Umbilical cord (tissue), 2 donors: ENCODE measurements around the gene SVOPL. TPM values are rescaled to one million over a fixed set of nuclear protein-coding genes. Genes with fewer than 3 reads are reported as not detected.

Source experiments
- DNase-seq: peaks from one replicate; pipeline ENCODE4 v3.0.0-alpha.2; 2015; ENCODE audit warnings: low spot score
- total RNA-seq: library from RNA; depleted of rRNA; stranded (reverse); fragments of >200 nt; gene quantifications from one replicate; pipeline ENCODE4 v1.2.3, GENCODE V29; 2014; ENCODE audit warnings: low replicate concordance; ENCODE audit not compliant: insufficient read depth

The SVOPL gene
- total RNA-seq, 1 donor from 2014 or later = 2.4 TPM

- peak; percentile 79 for DNase-seq
Observed at GRCh38 chr7:138661069-138661635, 40.0 kb downstream of the SVOPL start.

GRCh38 chr7:138658889-138659288 is 42.3 kb downstream of the SVOPL start:
- no peak for DNase-seq

GRCh38 chr7:138657854-138658386 is 43.2 kb downstream of the SVOPL start:
- no peak for DNase-seq

- no peak for DNase-seq
Observed at GRCh38 chr7:138656952-138657351, 44.2 kb downstream of the SVOPL start.

- no peak for DNase-seq
Observed at GRCh38 chr7:138654616-138655015, 46.5 kb downstream of the SVOPL start.

- DNase-seq = no peak
Observed at GRCh38 chr7:138649506-138649905, 51.7 kb downstream of the SVOPL start.

- no peak for DNase-seq
Observed at GRCh38 chr7:138645284-138645683, 55.9 kb downstream of the SVOPL start.

- DNase-seq = no peak
Observed at GRCh38 chr7:138632826-138633602, 68.1 kb downstream of the SVOPL start.

GRCh38 chr7:138632384-138632783 is 68.8 kb downstream of the SVOPL start:
- DNase-seq = no peak

- DNase-seq = no peak
Observed at GRCh38 chr7:138630059-138630610, 71.0 kb downstream of the SVOPL start.

- no peak for DNase-seq
Observed at GRCh38 chr7:138627361-138627760, 73.8 kb downstream of the SVOPL start.

- DNase-seq = no peak
Observed at GRCh38 chr7:138626846-138627245, 74.3 kb downstream of the SVOPL start.

- no peak for DNase-seq
Observed at GRCh38 chr7:138625849-138626230, 75.3 kb downstream of the SVOPL start.

GRCh38 chr7:138625084-138625848 is 75.9 kb downstream of the SVOPL start:
- DNase-seq = no peak

- no peak for DNase-seq
Observed at GRCh38 chr7:138622841-138623240, 78.3 kb downstream of the SVOPL start.

GRCh38 chr7:138618933-138619332 is 82.2 kb downstream of the SVOPL start:
- no peak for DNase-seq

- no peak for DNase-seq
Observed at GRCh38 chr7:138618506-138618905, 82.7 kb downstream of the SVOPL start.

- DNase-seq = no peak
Observed at GRCh38 chr7:138616085-138616484, 85.1 kb downstream of the SVOPL start.

GRCh38 chr7:138613630-138614029 is 87.5 kb downstream of the SVOPL start:
- DNase-seq = no peak

GRCh38 chr7:138610671-138611170 is 90.4 kb downstream of the SVOPL start:
- peak; percentile 18 for DNase-seq

GRCh38 chr7:138608275-138608674 is 92.9 kb downstream of the SVOPL start:
- no peak for DNase-seq
